ENCODE measurements around the gene ZFP36L1. TPM values are rescaled to one million over a fixed set of nuclear protein-coding genes. Genes with fewer than 3 reads are reported as not detected.

The ZFP36L1 gene
- total and polyA plus RNA-seq, 10 of the 15 experiments (the other 5 are each of a cell fraction or from before 2014, with no cell fraction given): 22.0 to 184 (median 66.1) TPM

DNA sequence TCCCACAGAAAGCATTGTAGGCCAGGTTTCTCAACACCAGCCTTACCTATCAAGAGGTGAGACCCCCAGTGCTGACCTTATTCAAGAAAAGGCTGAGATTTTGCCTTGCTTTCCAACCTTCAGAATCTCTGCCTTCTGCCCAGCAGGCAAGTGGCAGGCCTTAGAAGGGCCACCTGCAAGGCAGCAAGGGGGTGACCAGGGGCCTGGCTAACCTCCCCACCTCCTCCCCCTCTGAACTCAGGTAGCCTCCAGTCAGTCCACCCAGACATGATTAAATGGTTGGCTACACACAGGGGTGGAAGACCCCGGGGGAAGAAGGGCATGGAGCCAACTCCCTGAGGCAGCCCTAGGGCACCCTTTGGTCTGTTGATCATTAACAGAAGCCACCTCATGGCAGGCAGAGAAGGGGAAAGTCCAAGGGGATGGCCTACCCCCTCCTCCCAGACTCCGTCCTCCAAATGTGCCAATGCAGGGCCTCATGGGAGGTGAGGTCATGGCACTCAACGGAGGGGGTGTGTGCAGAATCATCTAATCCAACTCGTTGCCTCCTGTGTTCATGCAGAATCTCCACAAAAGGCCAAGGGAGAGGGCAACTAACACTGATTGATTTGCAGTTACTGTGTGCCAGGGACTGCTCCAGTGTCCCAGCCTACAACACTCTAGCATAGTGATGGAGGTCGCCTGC, 8.5 kb downstream of the ZFP36L1 start:
- intact Hi-C loops (cut with micrococcal nuclease; ENCODE audit: unreplicated experiment) (no loop called here), in situ Hi-C loops (cut with MboI) (no loop called here)
- RAD21 ChIA-PET (ENCODE audit: unreplicated experiment): interaction anchor here (0.7 to 10.7 kb wide), 17 partner anchors 30 to 840 kb away, joined by 3 to 244 read pairs (median 4); no protein-coding TSS in a partner anchor
- H3K27me3 ChIP-seq (replicated peaks in 1 of 2; ENCODE audit: control insufficient read depth in 2 of 2, insufficient read depth in 2 of 2, low read length in 1 of 2): no peaks in the 10 kb centered on the region
- no peak for FAIRE-seq
- no peak overlapping the region for H2AFZ ChIP-seq (ENCODE audit: control insufficient read depth, low read depth, low read length)
- POLR2A ChIA-PET: interaction anchor here (0.9 to 9.5 kb wide), 5 partner anchors 13 to 99 kb away, joined by 3 to 115 read pairs (median 3); no protein-coding TSS in a partner anchor
- H3K27ac ChIP-seq (ENCODE audit: control insufficient read depth, insufficient read depth): no peak overlapping the region
- ATAC-seq: peak; percentile 62
- H3K36me3 ChIP-seq (ENCODE audit: control insufficient read depth in 2 of 2, insufficient read depth in 2 of 2, low read length in 1 of 2): peaks cover 2 to 12% of the 10 kb centered on the region in 2 experiments
- SMC1A ChIA-PET (ENCODE audit: uncharacterized antibody, unreplicated experiment): interaction anchor here (0.8 to 9.5 kb wide), 19 partner anchors 24 to 535 kb away, joined by 3 to 200 read pairs (median 4); no protein-coding TSS in a partner anchor
- peaks cover 7% of the 10 kb centered on the region for H3K79me2 ChIP-seq (ENCODE audit: control insufficient read depth, insufficient read depth, low read length)
- CTCF ChIA-PET: interaction anchor here (1.0 to 9.5 kb wide), 7 partner anchors 32 to 902 kb away, joined by 3 to 254 read pairs (median 6); no protein-coding TSS in a partner anchor
- H3K4me2 ChIP-seq (ENCODE audit: control insufficient read depth, insufficient read depth): no peak overlapping the region
- H3K9me3 ChIP-seq (replicated peaks; ENCODE audit: control insufficient read depth, insufficient read depth, low read length): no peaks in the 10 kb centered on the region; the same call in 2 of the 3 replicates
- 21% methylated on average over 5 of the region's 5 CpGs for WGBS (ENCODE audit: insufficient coverage, insufficient replicate concordance, low lambda C conversion rate, missing lambda C conversion rate)
- H3K4me1 ChIP-seq (ENCODE audit: control insufficient read depth, insufficient read depth, low read length): peaks cover 32% of the 10 kb centered on the region
- DNase-seq (ENCODE audit: low read depth, low spot score): no peak
- no TSS peak for BruUV-seq (replicated peaks)
- H3K4me3 ChIP-seq: no peak overlapping the region
- H3K9ac ChIP-seq (ENCODE audit: control insufficient read depth, insufficient read depth, low read length): no peak overlapping the region
- H4K20me1 ChIP-seq (ENCODE audit: control insufficient read depth, insufficient read depth): peaks cover 4% of the 10 kb centered on the region; the same call in 1 of the 2 replicates
- TF ChIP-seq ASH2L (IDR thresholded peaks at IDR 0.05; ENCODE audit: borderline replicate concordance, low read depth) (no peak), IKZF2 (IDR thresholded peaks at IDR 0.05) (peak; percentile 44 to 50), TCF7 (IDR thresholded peaks at IDR 0.05; ENCODE audit: borderline replicate concordance) (no peak), SMC3 (IDR thresholded peaks at IDR 0.05; ENCODE audit: borderline replicate concordance, low read length) (no peak), NR2F1 (conservative IDR thresholded peaks at IDR 0.05) (peak; percentile 71), BHLHE40 (IDR thresholded peaks at IDR 0.05; ENCODE audit: borderline replicate concordance in 1 of 2, low read depth in 2 of 2, low read length in 1 of 2) (peak; percentile 17 to 59; a peak in 2 of 4 replicates), HDGF (IDR thresholded peaks at IDR 0.05) (no peak), IKZF1 (conservative IDR thresholded peaks at IDR 0.05) (peak; percentile 72), RELA (IDR thresholded peaks at IDR 0.05; ENCODE audit: borderline replicate concordance, partially characterized antibody) (peak; percentile 68), ATF7 (IDR thresholded peaks at IDR 0.05; ENCODE audit: low read depth) (peak; percentile 85), DPF2 (IDR thresholded peaks at IDR 0.05) (peak; percentile 72; the same call in 1 of the 2 replicates), EP300 (IDR thresholded peaks at IDR 0.05; ENCODE audit: borderline replicate concordance in 1 of 2, control insufficient read depth in 1 of 2, low read depth in 2 of 2, low read length in 2 of 2) (peak in 1 of 2 experiments; percentile 38; a peak in 1 of 4 replicates), BACH1 (IDR thresholded peaks at IDR 0.05; ENCODE audit: borderline replicate concordance) (no peak)
- TF ChIP-seq, protein P1, sequence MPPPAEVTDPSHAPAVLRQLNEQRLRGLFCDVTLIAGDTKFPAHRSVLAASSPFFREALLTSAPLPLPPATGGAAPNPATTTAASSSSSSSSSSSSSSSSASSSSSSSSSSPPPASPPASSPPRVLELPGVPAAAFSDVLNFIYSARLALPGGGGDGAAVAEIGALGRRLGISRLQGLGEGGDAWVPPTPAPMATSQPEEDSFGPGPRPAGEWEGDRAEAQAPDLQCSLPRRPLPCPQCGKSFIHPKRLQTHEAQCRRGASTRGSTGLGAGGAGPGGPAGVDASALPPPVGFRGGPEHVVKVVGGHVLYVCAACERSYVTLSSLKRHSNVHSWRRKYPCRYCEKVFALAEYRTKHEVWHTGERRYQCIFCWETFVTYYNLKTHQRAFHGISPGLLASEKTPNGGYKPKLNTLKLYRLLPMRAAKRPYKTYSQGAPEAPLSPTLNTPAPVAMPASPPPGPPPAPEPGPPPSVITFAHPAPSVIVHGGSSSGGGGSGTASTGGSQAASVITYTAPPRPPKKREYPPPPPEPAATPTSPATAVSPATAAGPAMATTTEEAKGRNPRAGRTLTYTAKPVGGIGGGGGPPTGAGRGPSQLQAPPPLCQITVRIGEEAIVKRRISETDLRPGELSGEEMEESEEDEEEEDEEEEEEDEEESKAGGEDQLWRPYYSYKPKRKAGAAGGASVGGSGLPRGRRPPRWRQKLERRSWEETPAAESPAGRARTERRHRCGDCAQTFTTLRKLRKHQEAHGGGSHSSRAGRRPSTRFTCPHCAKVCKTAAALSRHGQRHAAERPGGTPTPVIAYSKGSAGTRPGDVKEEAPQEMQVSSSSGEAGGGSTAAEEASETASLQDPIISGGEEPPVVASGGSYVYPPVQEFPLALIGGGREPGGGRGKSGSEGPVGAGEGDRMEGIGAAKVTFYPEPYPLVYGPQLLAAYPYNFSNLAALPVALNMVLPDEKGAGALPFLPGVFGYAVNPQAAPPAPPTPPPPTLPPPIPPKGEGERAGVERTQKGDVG (CRISPR knock-in tag; IDR thresholded peaks at IDR 0.05): no peak
- TF ChIP-seq, protein P2, sequence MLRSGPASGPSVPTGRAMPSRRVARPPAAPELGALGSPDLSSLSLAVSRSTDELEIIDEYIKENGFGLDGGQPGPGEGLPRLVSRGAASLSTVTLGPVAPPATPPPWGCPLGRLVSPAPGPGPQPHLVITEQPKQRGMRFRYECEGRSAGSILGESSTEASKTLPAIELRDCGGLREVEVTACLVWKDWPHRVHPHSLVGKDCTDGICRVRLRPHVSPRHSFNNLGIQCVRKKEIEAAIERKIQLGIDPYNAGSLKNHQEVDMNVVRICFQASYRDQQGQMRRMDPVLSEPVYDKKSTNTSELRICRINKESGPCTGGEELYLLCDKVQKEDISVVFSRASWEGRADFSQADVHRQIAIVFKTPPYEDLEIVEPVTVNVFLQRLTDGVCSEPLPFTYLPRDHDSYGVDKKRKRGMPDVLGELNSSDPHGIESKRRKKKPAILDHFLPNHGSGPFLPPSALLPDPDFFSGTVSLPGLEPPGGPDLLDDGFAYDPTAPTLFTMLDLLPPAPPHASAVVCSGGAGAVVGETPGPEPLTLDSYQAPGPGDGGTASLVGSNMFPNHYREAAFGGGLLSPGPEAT (IDR thresholded peaks at IDR 0.05; ENCODE audit: low read depth): no peak
- TF ChIP-seq, protein P3, sequence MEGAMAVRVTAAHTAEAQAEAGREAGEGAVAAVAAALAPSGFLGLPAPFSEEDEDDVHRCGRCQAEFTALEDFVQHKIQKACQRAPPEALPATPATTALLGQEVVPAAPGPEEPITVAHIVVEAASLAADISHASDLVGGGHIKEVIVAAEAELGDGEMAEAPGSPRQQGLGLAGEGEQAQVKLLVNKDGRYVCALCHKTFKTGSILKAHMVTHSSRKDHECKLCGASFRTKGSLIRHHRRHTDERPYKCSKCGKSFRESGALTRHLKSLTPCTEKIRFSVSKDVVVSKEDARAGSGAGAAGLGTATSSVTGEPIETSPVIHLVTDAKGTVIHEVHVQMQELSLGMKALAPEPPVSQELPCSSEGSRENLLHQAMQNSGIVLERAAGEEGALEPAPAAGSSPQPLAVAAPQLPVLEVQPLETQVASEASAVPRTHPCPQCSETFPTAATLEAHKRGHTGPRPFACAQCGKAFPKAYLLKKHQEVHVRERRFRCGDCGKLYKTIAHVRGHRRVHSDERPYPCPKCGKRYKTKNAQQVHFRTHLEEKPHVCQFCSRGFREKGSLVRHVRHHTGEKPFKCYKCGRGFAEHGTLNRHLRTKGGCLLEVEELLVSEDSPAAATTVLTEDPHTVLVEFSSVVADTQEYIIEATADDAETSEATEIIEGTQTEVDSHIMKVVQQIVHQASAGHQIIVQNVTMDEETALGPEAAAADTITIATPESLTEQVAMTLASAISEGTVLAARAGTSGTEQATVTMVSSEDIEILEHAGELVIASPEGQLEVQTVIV (IDR thresholded peaks at IDR 0.05; ENCODE audit: borderline replicate concordance, partially characterized antibody): no peak

All from GM12878 (cell line).